DOHH2 (cell line): Measurements from ENCODE around the gene LIMK1.

ENCODE experiments used
- CTCF ChIP-seq: fragments of 200-600 bp; sonication (generic); IDR thresholded peaks from one replicate; pipeline ENCODE4 v1.5.1; 2014; ENCODE audit warnings: antibody characterized with exemption, mild to moderate bottlenecking, low read depth, low read length; ENCODE audit not compliant: poor library complexity, severe bottlenecking
- EZH2phosphoT487 ChIP-seq: fragments of 200-600 bp; sonication (generic); IDR thresholded peaks from 2 replicates; pipeline ENCODE4 v1.6.1; 2017; ENCODE audit warnings: borderline replicate concordance, mild to moderate bottlenecking, antibody characterized with exemption, low read length, moderate library complexity, mixed read lengths

GRCh38 chr7:74040101-74040790, 43.4 kb upstream of the LIMK1 start:
- TF ChIP-seq CTCF (no peak), EZH2phosphoT487 (no peak)
